NCI-H187 (cell line): ENCODE measurements around the gene FSTL4.

ENCODE experiments used
- DNase-seq, 2 experiments: peaks; one replicate each; lab custom pipeline; 2025; lab: John Stamatoyannopoulos, UW

Gene FSTL4

GRCh38 chr5:133321833-133322420 lies 290.4 kb downstream of the FSTL4 start:
- no peak for DNase-seq

GRCh38 chr5:133321286-133321832 lies 291.0 kb downstream of the FSTL4 start:
- DNase-seq, result no peak

GRCh38 chr5:133319905-133320520 lies 292.3 kb downstream of the FSTL4 start:
- no peak for DNase-seq

GRCh38 chr5:133319244-133319643 lies 293.1 kb downstream of the FSTL4 start:
- no peak for DNase-seq

GRCh38 chr5:133317558-133317957 lies 294.8 kb downstream of the FSTL4 start:
- DNase-seq, result no peak

GRCh38 chr5:133316346-133317343 lies 295.7 kb downstream of the FSTL4 start:
- DNase-seq, result no peak

GRCh38 chr5:133314086-133314485 lies 298.3 kb downstream of the FSTL4 start:
- no peak for DNase-seq

GRCh38 chr5:133311176-133311575 lies 301.2 kb downstream of the FSTL4 start:
- no peak for DNase-seq

GRCh38 chr5:133309984-133310621 lies 302.2 kb downstream of the FSTL4 start:
- no peak for DNase-seq

- DNase-seq, result no peak
These were observed 303.1 kb downstream of the FSTL4 start for GRCh38 chr5:133309166-133309795.

GRCh38 chr5:133307275-133307674 lies 305.1 kb downstream of the FSTL4 start:
- no peak for DNase-seq

GRCh38 chr5:133304707-133305216 lies 307.6 kb downstream of the FSTL4 start:
- DNase-seq, result no peak

- no peak for DNase-seq
These were observed 308.2 kb downstream of the FSTL4 start for GRCh38 chr5:133304178-133304577.

GRCh38 chr5:133303298-133303697 lies 309.0 kb downstream of the FSTL4 start:
- no peak for DNase-seq

GRCh38 chr5:133299728-133300127 lies 312.6 kb downstream of the FSTL4 start:
- no peak for DNase-seq

- DNase-seq, result no peak
These were observed 313.3 kb downstream of the FSTL4 start for GRCh38 chr5:133299021-133299420.

- no peak for DNase-seq
These were observed 313.9 kb downstream of the FSTL4 start for GRCh38 chr5:133298447-133298846.

GRCh38 chr5:133297293-133297692 lies 315.0 kb downstream of the FSTL4 start:
- no peak for DNase-seq

- no peak for DNase-seq
These were observed 315.7 kb downstream of the FSTL4 start for GRCh38 chr5:133296624-133297023.

- no peak for DNase-seq
These were observed 316.8 kb downstream of the FSTL4 start for GRCh38 chr5:133295520-133295919.

- DNase-seq, result no peak
These were observed 318.0 kb downstream of the FSTL4 start for GRCh38 chr5:133294380-133294779.
